Activated CD8-positive, alpha-beta memory T cell treated with anti-CD3 and anti-CD28 coated beads, Interleukin-2, amount 50 U/mL, for 4 hours (primary cell): ENCODE measurements around the gene SETD3.

ENCODE experiments used
- DNase-seq: peaks from one replicate; pipeline ENCODE4 v3.0.0-alpha.2; 2020

The SETD3 gene

GRCh38 chr14:99418242-99418641 is 62.4 kb downstream of the SETD3 start:
- DNase-seq = no peak

GRCh38 chr14:99416909-99417308 is 63.8 kb downstream of the SETD3 start:
- no peak for DNase-seq

GRCh38 chr14:99415496-99416281 is 65.0 kb downstream of the SETD3 start:
- DNase-seq = peak; percentile 51

- DNase-seq = no peak
Observed at GRCh38 chr14:99413911-99414310, 66.7 kb downstream of the SETD3 start.

- no peak for DNase-seq
Observed at GRCh38 chr14:99413172-99413571, 67.5 kb downstream of the SETD3 start.

GRCh38 chr14:99412117-99413061 is 68.3 kb downstream of the SETD3 start:
- no peak for DNase-seq

GRCh38 chr14:99410019-99410418 is 70.6 kb downstream of the SETD3 start:
- no peak for DNase-seq

- DNase-seq = no peak
Observed at GRCh38 chr14:99408971-99409289, 71.7 kb downstream of the SETD3 start.

GRCh38 chr14:99408286-99408970 is 72.2 kb downstream of the SETD3 start:
- DNase-seq = no peak

GRCh38 chr14:99407416-99407815 is 73.2 kb downstream of the SETD3 start:
- no peak for DNase-seq

GRCh38 chr14:99402950-99403349 is 77.7 kb downstream of the SETD3 start:
- no peak for DNase-seq

GRCh38 chr14:99402285-99402648 is 78.4 kb downstream of the SETD3 start:
- no peak for DNase-seq

- DNase-seq = no peak
Observed at GRCh38 chr14:99401621-99402284, 78.9 kb downstream of the SETD3 start.

- DNase-seq = no peak
Observed at GRCh38 chr14:99401211-99401610, 79.4 kb downstream of the SETD3 start.

- DNase-seq = no peak
Observed at GRCh38 chr14:99397698-99398097, 83.0 kb downstream of the SETD3 start.

GRCh38 chr14:99395909-99396530 is 84.6 kb downstream of the SETD3 start:
- DNase-seq = peak; percentile 44

GRCh38 chr14:99394602-99395156 is 86.0 kb downstream of the SETD3 start:
- no peak for DNase-seq

GRCh38 chr14:99393059-99393655 is 87.5 kb downstream of the SETD3 start:
- peak; percentile 31 for DNase-seq

- no peak for DNase-seq
Observed at GRCh38 chr14:99391671-99392070, 89.0 kb downstream of the SETD3 start.

- peak; percentile 47 for DNase-seq
Observed at GRCh38 chr14:99389174-99389826, 91.4 kb downstream of the SETD3 start.

GRCh38 chr14:99388286-99388685 is 92.4 kb downstream of the SETD3 start:
- DNase-seq = no peak
